ENCODE data around the gene MAFG. TPM values are rescaled to one million over a fixed set of nuclear protein-coding genes. Genes with fewer than 3 reads are reported as not detected.

The MAFG gene
- total and polyA plus RNA-seq, 9 of the 15 experiments (the other 6 are each of a cell fraction or from before 2014, with no cell fraction given): 1.1 to 58.1 (median 24.9) TPM

GRCh38 chr17:81927653-81928543 lies at the start of gene MAFG (continued):
- TF ChIP-seq SIRT6 (IDR thresholded peaks at IDR 0.05; ENCODE audit: low read depth, low read length): no peak
- TF ChIP-seq SP2 (IDR thresholded peaks at IDR 0.05; ENCODE audit: extremely low read depth, low read depth, low read length, poor library complexity, severe bottlenecking): no peak
- peak; percentile 96 for TF ChIP-seq TOE1 (IDR thresholded peaks at IDR 0.05; ENCODE audit: borderline replicate concordance)
- TF ChIP-seq TOE1 (CRISPR knock-in tag; IDR thresholded peaks at IDR 0.05; ENCODE audit: borderline replicate concordance, low read depth): no peak
- TF ChIP-seq, protein P1, sequence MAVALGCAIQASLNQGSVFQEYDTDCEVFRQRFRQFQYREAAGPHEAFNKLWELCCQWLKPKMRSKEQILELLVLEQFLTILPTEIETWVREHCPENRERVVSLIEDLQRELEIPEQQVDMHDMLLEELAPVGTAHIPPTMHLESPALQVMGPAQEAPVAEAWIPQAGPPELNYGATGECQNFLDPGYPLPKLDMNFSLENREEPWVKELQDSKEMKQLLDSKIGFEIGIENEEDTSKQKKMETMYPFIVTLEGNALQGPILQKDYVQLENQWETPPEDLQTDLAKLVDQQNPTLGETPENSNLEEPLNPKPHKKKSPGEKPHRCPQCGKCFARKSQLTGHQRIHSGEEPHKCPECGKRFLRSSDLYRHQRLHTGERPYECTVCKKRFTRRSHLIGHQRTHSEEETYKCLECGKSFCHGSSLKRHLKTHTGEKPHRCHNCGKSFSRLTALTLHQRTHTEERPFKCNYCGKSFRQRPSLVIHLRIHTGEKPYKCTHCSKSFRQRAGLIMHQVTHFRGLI (CRISPR knock-in tag; IDR thresholded peaks at IDR 0.05): no peak
- no peak for TF ChIP-seq ZZZ3 (IDR thresholded peaks at IDR 0.05)
- TF ChIP-seq MCM5 (IDR thresholded peaks at IDR 0.05; ENCODE audit: low read depth): no peak
- TF ChIP-seq MYNN (IDR thresholded peaks at IDR 0.05): no peak
- TF ChIP-seq MYNN (CRISPR knock-in tag; IDR thresholded peaks at IDR 0.05): no peak
- TF ChIP-seq ZNF444 (CRISPR knock-in tag; IDR thresholded peaks at IDR 0.05): no peak
- TF ChIP-seq SREBF1 (IDR thresholded peaks at IDR 0.05; ENCODE audit: borderline replicate concordance, low read depth, low read length): no peak
- TF ChIP-seq ZNF76 (CRISPR knock-in tag; IDR thresholded peaks at IDR 0.05; ENCODE audit: borderline replicate concordance): no peak
- peak; percentile 81; the same call in 1 of the 2 replicates for TF ChIP-seq CREB3L1 (IDR thresholded peaks at IDR 0.05; ENCODE audit: borderline replicate concordance, low read depth)
- TF ChIP-seq, protein P2, sequence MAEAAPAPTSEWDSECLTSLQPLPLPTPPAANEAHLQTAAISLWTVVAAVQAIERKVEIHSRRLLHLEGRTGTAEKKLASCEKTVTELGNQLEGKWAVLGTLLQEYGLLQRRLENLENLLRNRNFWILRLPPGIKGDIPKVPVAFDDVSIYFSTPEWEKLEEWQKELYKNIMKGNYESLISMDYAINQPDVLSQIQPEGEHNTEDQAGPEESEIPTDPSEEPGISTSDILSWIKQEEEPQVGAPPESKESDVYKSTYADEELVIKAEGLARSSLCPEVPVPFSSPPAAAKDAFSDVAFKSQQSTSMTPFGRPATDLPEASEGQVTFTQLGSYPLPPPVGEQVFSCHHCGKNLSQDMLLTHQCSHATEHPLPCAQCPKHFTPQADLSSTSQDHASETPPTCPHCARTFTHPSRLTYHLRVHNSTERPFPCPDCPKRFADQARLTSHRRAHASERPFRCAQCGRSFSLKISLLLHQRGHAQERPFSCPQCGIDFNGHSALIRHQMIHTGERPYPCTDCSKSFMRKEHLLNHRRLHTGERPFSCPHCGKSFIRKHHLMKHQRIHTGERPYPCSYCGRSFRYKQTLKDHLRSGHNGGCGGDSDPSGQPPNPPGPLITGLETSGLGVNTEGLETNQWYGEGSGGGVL (CRISPR knock-in tag; IDR thresholded peaks at IDR 0.05): no peak
- no peak for TF ChIP-seq RFX5 (IDR thresholded peaks at IDR 0.05; ENCODE audit: low read depth, low read length)
- no peak for TF ChIP-seq BRD9 (IDR thresholded peaks at IDR 0.05; ENCODE audit: low read depth, partially characterized antibody)
- TF ChIP-seq C11orf30 (IDR thresholded peaks at IDR 0.05; ENCODE audit: low read depth): peak; percentile 59
- TF ChIP-seq ZNF140 (CRISPR knock-in tag; IDR thresholded peaks at IDR 0.05): no peak
- TF ChIP-seq ADNP (tag; IDR thresholded peaks at IDR 0.05): no peak
- TF ChIP-seq FOS (IDR thresholded peaks at IDR 0.05; ENCODE audit: extremely low read depth, insufficient read length): no peak
- peak; percentile 32; the same call in 1 of the 2 replicates for TF ChIP-seq POLR2AphosphoS5 (IDR thresholded peaks at IDR 0.05; ENCODE audit: control insufficient read depth, insufficient read depth, low read depth, low read length)
- no peak for TF ChIP-seq BRF1 (IDR thresholded peaks at IDR 0.05; ENCODE audit: borderline replicate concordance, extremely low read depth, insufficient read length)
- TF ChIP-seq, protein P3, sequence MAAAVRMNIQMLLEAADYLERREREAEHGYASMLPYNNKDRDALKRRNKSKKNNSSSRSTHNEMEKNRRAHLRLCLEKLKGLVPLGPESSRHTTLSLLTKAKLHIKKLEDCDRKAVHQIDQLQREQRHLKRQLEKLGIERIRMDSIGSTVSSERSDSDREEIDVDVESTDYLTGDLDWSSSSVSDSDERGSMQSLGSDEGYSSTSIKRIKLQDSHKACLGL (CRISPR knock-in tag; IDR thresholded peaks at IDR 0.05; ENCODE audit: borderline replicate concordance, poor library complexity, severe bottlenecking): no peak
